Ectodermal cell (in vitro differentiated cells): ENCODE data around the gene ADGRF3.
"Not testable (repeated sequence)": the region's sequence is repeated elsewhere in the genome, so short reads cannot be mapped to it uniquely, and the experiment has no call there.

Experiments
- H3K27ac ChIP-seq: 2 replicates; pipeline ENCODE4 v1.7.0; 2013; ENCODE audit warnings: mild to moderate bottlenecking, low read depth, low read length; ENCODE audit not compliant: insufficient read depth, poor library complexity, severe bottlenecking
- H3K27me3 ChIP-seq: 2 replicates; pipeline ENCODE4 v1.7.0; 2013; ENCODE audit warnings: mild to moderate bottlenecking, low read length; ENCODE audit not compliant: insufficient read depth, control insufficient read depth, poor library complexity, severe bottlenecking
- H3K36me3 ChIP-seq: one replicate; pipeline ENCODE4 v1.7.0; 2013; ENCODE audit warnings: low read length; ENCODE audit not compliant: control insufficient read depth, insufficient read depth
- H3K4me1 ChIP-seq: one replicate; pipeline ENCODE4 v1.7.0; 2013; ENCODE audit warnings: low read length; ENCODE audit not compliant: control insufficient read depth, insufficient read depth
- H3K4me3 ChIP-seq: 2 replicates; pipeline ENCODE4 v1.7.0; 2013; ENCODE audit warnings: low read depth, low read length, control low read depth; ENCODE audit not compliant: insufficient read depth
- H3K9me3 ChIP-seq: 2 replicates; pipeline ENCODE4 v1.7.0; 2013; ENCODE audit warnings: mild to moderate bottlenecking, low read length, moderate library complexity; ENCODE audit not compliant: control insufficient read depth
- WGBS, 2 experiments: methylation state at CpG; one replicate each; pipeline ENCODE4 v1.1.7; 2013; ENCODE audit warnings: missing lambda C conversion rate in 2 of 2; 5-methylcytosine and 5-hydroxymethylcytosine counted together

The ADGRF3 gene

DNA sequence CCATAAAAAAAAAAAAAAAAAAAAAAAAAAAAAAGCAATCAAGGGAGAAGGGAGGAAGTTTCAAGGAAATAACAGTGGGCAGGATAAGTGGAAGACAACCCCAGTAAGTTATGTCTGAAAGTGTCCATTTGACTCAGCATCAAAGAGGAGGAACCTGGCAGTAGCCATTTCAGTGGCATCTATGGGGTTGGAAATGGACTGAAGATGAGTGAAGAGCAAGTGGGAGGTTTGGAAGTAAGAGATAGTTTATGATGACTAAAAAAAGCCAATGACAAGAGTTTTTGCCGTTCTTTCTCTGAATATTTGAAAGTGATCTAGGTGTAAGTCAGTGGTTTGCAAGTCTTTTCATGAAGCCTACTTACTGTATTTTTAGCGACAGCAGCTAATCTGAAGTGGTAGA is 9.9 kb downstream of the ADGRF3 start:
- 98 to 99% methylated on average over 2 of the region's 2 CpGs for WGBS, 2 experiments
- H3K27ac ChIP-seq = no peak overlapping the region
- no peaks in the 10 kb centered on the region for H3K9me3 ChIP-seq
- H3K4me1 ChIP-seq = no peaks in the 10 kb centered on the region
- H3K36me3 ChIP-seq = no peaks in the 10 kb centered on the region
- H3K4me3 ChIP-seq = no peak overlapping the region
- no peaks in the 10 kb centered on the region for H3K27me3 ChIP-seq

DNA sequence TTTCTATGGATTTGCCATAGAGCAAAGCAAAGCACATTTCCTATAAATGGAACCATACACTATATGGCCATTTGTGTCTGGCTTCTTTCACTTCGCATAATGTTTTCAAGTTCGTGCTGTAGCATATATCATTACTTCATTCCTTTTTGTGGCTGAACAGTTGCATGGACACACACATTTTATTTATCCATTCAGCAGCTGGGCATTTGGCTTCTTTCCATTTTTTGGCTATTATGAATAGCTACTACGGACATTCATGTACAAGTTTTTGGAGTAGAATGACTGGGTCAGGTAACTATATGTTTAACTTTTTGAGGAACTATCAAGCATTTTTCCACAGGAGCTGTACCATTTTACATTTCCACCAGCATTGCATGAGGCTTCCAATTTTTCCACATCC is 11.4 kb downstream of the ADGRF3 start:
- H3K27me3 ChIP-seq = no peaks in the 10 kb centered on the region
- 91 to 93% methylated on average over 2 to 3 of the region's 3 CpGs for WGBS, 2 experiments
- no peaks in the 10 kb centered on the region for H3K36me3 ChIP-seq
- H3K9me3 ChIP-seq = no peaks in the 10 kb centered on the region
- no peak overlapping the region for H3K27ac ChIP-seq
- no peak overlapping the region for H3K4me3 ChIP-seq
- no peaks in the 10 kb centered on the region for H3K4me1 ChIP-seq

DNA sequence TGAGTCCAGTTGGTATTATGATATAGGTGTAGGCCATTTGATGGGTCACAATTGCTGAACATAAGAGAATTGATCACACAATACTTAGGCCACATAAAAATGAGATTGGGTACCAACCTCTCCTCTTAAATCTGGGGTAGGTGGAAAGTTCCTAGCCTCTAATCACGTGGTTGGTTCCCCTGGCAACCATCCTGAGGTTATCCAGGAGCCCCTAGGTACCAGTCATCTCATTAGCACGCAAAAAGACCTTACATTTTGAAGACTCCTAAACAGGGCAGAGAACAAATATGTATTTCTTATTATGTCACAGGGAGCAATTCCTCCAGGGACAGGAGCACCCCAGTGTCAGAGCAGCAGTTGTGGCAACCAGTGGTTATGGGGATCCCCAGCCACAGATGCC is 13.3 kb downstream of the ADGRF3 start:
- WGBS, 2 experiments = 60 to 61% methylated on average over 2 of the region's 2 CpGs
- H3K9me3 ChIP-seq = no peaks in the 10 kb centered on the region
- H3K27me3 ChIP-seq = no peaks in the 10 kb centered on the region
- H3K36me3 ChIP-seq = no peaks in the 10 kb centered on the region
- no peak overlapping the region for H3K27ac ChIP-seq
- H3K4me1 ChIP-seq = no peaks in the 10 kb centered on the region
- no peak overlapping the region for H3K4me3 ChIP-seq

DNA sequence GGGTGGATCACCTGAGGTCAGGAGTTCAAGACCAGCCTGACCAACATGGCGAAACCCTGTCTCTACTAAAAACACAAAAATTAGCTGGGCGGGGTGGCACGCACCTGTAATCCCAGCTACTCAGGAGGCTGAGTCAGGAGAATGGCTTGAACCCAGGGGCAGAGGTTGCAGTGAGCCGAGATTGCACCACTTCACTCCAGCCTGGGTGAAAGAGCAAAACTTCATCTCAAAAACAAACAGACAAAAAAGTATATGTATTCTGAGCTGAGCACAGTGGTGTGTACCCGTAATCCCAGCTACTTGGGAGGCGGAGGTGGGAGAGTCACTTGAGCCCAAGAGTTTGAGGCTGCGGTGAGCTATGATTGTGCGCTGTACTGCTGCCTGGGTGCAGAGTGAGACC is 15.3 kb downstream of the ADGRF3 start:
- WGBS, 2 experiments = 94 to 97% methylated on average over 7 to 8 of the region's 8 CpGs
- H3K4me3 ChIP-seq, H3K36me3 ChIP-seq, H3K4me1 ChIP-seq, H3K27ac ChIP-seq, H3K9me3 ChIP-seq, H3K27me3 ChIP-seq: not testable (repeated sequence)

DNA sequence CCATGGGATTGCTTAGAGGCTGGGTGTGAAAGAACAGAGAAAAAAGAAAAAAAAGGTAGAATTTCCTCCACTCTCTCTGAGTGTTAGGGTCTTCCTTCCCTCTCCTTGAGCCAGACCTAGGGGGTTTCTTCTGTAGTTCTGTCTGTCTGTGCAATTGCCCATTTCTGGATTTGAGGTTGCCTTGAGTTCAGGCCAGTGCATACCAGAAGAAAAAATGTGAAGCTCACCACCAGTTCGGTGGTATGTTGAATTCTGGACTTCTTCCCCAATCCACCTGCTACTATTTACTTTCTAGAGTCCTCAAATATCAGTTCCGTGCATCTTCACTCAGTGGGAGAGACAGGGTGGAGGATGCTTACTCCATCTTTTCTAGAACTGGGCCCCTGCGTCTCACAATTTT is 16.0 kb downstream of the ADGRF3 start:
- Histone ChIP-seq H3K9me3 (no peaks in the 10 kb centered on the region), H3K27me3 (no peaks in the 10 kb centered on the region), H3K4me3 (no peak overlapping the region), H3K4me1 (no peaks in the 10 kb centered on the region), H3K36me3 (no peaks in the 10 kb centered on the region), H3K27ac (no peak overlapping the region)
- WGBS, 2 experiments = 84 to 92% methylated on average over 1 to 2 of the region's 3 CpGs

DNA sequence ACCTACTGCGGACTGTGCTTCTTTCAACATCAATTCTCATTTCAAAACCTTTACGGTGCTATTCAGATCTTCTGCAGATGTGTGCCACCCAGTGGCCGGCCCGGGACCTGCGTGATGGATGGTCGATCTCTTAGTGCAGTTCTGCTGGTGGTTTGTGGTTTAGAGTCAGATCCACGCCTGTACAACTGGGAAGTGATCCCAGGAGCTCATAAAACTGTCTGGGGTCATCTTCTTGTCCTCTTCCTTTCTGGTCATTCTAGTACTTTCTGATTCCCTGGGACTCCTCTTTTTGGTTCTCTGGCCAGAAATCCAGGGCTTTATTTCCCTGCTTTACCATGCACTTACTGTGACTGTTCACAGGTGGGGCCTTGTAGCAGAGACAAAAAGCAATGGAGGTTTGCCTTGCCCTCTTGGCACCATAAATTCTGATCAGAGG is 16.5 kb downstream of the ADGRF3 start:
- Histone ChIP-seq H3K4me3 (no peak overlapping the region), H3K27ac (no peak overlapping the region), H3K9me3 (no peaks in the 10 kb centered on the region), H3K4me1 (no peaks in the 10 kb centered on the region), H3K27me3 (no peaks in the 10 kb centered on the region), H3K36me3 (no peaks in the 10 kb centered on the region)
- WGBS, 2 experiments = 17 to 21% methylated on average over 7 of the region's 7 CpGs

DNA sequence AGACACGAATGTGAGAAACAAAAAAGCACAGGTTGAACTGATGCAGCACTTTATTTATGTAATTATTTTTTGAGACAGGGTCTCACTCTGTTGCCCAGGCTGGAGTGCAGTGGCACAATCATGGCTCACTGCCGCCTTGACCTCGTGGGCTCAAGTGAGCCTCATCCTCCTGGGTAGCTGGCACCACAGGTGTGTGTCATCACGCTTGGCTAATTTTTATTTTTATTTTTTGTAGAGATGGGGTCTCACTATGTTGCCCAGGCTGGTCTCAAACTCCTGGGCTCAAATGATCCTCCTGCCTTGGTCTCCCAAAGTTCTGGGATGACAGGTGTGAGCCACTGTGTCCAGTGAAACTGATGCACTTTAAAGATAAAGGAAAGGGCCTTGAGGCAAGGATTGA is 17.5 kb downstream of the ADGRF3 start:
- not testable (repeated sequence) for H3K36me3 ChIP-seq, H3K27ac ChIP-seq, H3K4me1 ChIP-seq, H3K9me3 ChIP-seq, H3K4me3 ChIP-seq, H3K27me3 ChIP-seq
- 96% methylated on average over 4 of the region's 4 CpGs for WGBS, 2 experiments

DNA sequence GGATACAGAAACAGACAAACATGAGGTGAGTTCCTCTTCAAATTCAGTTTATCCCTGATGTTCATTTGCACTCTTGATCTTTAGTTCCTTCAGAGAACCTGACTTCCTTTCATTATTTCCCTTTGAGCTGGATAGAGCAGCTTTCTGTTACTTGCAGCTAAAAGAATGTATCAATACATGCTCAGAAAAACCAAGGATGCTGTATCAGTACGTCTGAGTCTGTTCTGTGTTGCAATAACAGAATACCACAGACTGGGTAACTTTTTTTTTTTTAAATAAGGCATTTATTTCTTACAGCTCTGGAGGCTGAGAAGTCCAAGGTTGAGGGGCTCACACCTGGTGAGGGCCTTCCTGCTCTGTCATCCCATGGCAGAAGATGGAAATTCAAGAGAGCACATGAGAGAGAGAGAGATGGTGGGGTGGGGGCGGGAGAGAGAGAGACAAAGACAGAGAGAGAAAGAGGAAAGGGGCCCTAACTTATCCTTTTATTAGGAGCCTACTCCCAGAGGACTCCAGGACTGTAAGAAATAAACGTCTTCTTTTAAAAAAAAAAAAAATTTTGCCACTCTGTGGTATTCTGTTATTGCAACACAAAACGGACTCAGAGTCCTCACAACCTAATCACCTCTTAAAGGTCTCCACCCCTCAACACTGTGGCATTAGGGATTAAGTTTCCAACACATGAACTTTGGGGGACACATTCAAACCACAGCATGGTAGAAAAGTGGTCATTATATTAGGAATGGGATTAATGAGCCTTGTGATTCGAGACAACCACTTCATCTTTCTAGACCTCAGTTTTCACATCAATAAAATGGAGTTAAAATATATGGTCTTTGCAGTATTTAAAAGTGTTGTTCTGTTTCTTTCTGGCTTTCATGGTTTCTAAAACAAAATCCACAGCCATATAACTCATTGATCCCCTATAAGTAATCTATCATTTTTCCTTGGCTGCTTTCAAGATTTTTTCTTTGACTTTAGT is 19.0 kb downstream of the ADGRF3 start:
- no peaks in the 10 kb centered on the region for H3K9me3 ChIP-seq
- no peaks in the 10 kb centered on the region for H3K36me3 ChIP-seq
- H3K27me3 ChIP-seq = no peaks in the 10 kb centered on the region
- no peak overlapping the region for H3K27ac ChIP-seq
- no peaks in the 10 kb centered on the region for H3K4me1 ChIP-seq
- WGBS, 2 experiments = 74 to 86% methylated on average over 4 of the region's 5 CpGs
- no peak overlapping the region for H3K4me3 ChIP-seq

DNA sequence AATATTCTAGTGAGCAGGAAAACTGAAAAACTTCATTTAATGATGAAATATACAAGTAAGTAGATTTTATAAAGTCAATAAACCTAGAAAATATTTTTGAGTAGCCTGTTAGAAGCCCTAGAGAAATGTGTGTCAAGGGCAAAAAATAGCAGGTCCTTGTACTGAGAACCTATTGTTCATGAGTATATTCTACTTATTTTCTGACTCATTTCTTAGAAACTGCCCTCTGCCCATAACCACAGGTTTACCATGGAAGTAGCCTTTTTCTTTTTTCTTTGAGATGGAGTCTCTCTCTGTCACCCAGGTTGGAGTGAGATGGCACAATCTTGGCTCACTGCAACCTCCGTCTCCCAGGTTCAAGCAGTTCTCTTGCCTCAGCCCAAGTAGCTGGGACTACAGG is 20.1 kb downstream of the ADGRF3 start:
- no peaks in the 10 kb centered on the region for H3K27me3 ChIP-seq
- no peaks in the 10 kb centered on the region for H3K9me3 ChIP-seq

DNA sequence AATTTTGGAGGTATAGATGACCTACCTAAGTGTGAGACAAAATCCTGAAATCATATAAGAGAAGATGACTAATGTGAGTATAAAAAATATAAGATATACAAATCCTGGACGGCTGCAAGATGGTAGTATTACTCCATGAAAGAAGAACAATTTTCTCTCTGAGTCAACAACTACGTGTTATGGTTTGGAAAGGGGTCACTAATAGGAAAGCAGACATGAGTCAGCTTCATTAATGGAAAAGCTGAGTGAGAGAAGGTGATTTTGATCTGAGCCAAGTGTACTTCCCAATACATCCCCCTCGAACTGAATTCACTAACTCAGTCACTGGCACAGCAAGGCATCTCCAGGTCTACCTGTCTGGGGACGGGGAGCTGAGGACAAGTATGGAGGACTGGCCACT is 20.7 kb downstream of the ADGRF3 start:
- H3K4me3 ChIP-seq = no peak overlapping the region
- WGBS, 2 experiments = 84 to 90% methylated on average over 4 of the region's 4 CpGs
- no peaks in the 10 kb centered on the region for H3K4me1 ChIP-seq
- no peaks in the 10 kb centered on the region for H3K9me3 ChIP-seq
- no peaks in the 10 kb centered on the region for H3K36me3 ChIP-seq
- H3K27me3 ChIP-seq = no peaks in the 10 kb centered on the region
- H3K27ac ChIP-seq = no peak overlapping the region

More for the DNA sequence above, 20.1 kb downstream of the ADGRF3 start:
- Histone ChIP-seq H3K4me3 (no peak overlapping the region), H3K27ac (no peak overlapping the region), H3K4me1 (no peaks in the 10 kb centered on the region), H3K36me3 (no peaks in the 10 kb centered on the region)
- 94 to 95% methylated on average over 1 of the region's 1 CpG for WGBS, 2 experiments
